ENCODE measurements around the gene GAS7.

Gene GAS7

DNA sequence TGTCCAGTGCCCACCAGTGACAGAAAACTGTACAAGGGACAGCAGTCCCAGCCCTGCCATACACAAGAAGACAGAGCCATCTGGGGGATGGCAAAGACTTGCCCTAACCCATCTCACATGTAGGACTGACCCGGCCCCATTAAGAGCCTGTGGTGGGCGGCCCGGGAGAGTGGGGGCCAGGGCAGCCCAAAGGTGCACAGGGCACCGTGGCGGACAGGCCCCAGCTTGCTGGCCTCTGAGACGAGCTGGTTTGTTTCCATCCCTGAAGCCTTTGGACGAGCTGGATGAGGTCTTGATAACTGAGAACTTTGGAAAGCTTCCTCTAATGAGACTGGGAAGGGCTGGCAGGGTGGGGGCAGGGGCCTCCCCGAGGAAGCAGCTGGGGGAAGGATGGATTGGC is 282.3 kb downstream of the GAS7 start:
- H3K36me3 ChIP-seq: no peaks in the 10 kb centered on the region
- peak overlapping the region; percentile 100 for H3K27ac ChIP-seq
- H3K27me3 ChIP-seq (ENCODE audit: insufficient read depth, low read depth, severe bottlenecking): no peaks in the 10 kb centered on the region
- no peak overlapping the region for H3K4me3 ChIP-seq (ENCODE audit: low read depth, low read length)
- TF ChIP-seq, protein P1, sequence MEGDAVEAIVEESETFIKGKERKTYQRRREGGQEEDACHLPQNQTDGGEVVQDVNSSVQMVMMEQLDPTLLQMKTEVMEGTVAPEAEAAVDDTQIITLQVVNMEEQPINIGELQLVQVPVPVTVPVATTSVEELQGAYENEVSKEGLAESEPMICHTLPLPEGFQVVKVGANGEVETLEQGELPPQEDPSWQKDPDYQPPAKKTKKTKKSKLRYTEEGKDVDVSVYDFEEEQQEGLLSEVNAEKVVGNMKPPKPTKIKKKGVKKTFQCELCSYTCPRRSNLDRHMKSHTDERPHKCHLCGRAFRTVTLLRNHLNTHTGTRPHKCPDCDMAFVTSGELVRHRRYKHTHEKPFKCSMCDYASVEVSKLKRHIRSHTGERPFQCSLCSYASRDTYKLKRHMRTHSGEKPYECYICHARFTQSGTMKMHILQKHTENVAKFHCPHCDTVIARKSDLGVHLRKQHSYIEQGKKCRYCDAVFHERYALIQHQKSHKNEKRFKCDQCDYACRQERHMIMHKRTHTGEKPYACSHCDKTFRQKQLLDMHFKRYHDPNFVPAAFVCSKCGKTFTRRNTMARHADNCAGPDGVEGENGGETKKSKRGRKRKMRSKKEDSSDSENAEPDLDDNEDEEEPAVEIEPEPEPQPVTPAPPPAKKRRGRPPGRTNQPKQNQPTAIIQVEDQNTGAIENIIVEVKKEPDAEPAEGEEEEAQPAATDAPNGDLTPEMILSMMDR (IDR thresholded peaks at IDR 0.05; ENCODE audit: low read depth, low read length): no peak
- DNase-seq: no peak
- H3K9me3 ChIP-seq (ENCODE audit: severe bottlenecking): no peaks in the 10 kb centered on the region

DNA sequence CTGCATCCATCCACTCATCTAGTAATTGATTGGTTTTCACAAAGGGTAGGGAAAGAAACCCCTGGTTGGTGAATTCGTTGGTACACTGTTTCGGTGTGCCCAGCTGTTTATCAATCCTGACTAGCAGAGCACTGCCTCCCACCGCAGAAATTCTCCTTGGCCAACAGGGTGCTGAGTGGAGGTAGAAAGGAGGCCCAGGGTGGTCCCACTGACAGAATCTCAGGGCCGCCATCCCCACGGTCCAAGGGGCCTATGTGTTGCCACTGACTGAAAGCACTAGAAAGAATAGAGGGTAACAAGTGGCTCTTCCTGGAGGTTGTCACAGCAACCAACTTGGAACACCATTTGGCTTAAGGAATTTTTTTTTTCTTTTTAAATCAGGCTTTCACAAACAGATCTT is 284.9 kb downstream of the GAS7 start:
- H3K4me3 ChIP-seq (ENCODE audit: low read depth, low read length): no peak overlapping the region
- no peaks in the 10 kb centered on the region for H3K36me3 ChIP-seq
- TF ChIP-seq, protein P1 (IDR thresholded peaks at IDR 0.05; ENCODE audit: low read depth, low read length): no peak
- peaks cover 5% of the 10 kb centered on the region for H3K9me3 ChIP-seq (ENCODE audit: severe bottlenecking)
- H3K27ac ChIP-seq: no peak overlapping the region; the same call in 1 of the 2 replicates
- H3K27me3 ChIP-seq (ENCODE audit: insufficient read depth, low read depth, severe bottlenecking): no peaks in the 10 kb centered on the region
- no peak for DNase-seq

DNA sequence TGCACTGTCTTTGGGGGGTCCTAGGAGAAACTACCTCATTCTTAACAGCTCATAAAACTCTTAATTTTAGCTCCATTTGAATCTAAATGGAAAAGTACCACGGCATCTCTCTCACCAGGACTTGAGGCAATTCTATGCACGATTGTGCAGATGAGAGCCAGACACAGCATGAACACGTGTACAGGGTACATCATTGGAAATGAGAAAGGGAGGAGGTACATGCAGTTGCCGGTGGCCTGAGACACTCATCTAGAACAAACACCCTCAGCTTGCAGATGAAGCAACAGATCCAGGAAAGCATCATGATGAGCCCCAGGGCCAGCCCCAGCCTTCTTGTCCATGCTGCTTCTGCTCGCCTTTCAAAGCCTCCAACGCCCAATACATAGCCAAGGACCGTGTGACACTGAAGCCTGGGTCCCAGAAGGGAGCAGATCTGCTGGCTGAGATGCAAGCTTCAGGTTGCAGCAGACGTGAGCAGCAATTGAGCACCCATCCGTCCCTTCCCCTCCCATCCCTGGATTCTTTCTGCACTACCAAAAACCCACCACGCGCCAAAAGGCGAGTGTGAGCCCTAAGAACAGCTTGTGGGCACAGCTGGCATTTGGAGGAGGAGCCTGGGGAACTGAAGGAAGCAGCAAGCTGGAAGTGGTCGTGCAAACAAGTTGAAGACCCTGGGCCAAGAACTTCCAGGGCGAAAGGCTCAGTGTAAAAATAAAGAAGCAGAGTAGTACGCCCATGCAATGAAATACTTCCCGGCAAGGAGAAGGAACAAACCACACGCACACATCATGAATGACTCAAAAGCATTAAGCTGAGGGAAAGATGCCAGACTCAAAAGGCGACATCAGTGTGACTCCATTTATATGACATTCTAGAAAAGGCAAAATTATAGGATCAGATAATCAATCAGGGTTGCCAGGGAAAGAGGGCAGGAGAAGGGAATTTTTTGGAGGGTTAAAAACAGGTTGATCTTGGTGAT is 286.0 kb downstream of the GAS7 start:
- H3K27me3 ChIP-seq (ENCODE audit: insufficient read depth, low read depth, severe bottlenecking): no peaks in the 10 kb centered on the region
- H3K9me3 ChIP-seq (ENCODE audit: severe bottlenecking): peaks cover 5% of the 10 kb centered on the region
- no peak overlapping the region for H3K4me3 ChIP-seq (ENCODE audit: low read depth, low read length)
- no peaks in the 10 kb centered on the region for H3K36me3 ChIP-seq
- H3K27ac ChIP-seq: no peak overlapping the region
- TF ChIP-seq, protein P1 (IDR thresholded peaks at IDR 0.05; ENCODE audit: low read depth, low read length): no peak
- DNase-seq: no peak

DNA sequence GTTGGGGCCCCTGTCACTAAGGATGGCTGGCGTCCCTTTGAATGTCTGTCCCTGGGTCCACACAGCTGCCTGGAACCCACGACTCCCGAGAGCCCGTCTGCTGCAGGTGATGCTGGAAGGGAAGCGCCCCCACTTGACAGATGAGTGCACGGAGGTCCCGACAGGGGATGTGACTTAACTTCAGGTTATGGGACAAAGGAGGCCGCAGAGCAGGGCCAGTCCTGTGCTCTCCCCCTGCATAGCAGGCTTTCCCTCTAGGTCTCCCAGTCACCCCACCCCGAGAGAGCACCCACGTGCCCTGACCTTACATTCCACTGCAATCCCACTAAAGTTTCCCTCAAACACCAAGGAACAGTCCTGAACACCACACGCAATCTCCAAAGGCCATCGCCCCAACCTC is 287.3 kb downstream of the GAS7 start:
- no peaks in the 10 kb centered on the region for H3K27me3 ChIP-seq (ENCODE audit: insufficient read depth, low read depth, severe bottlenecking)
- no peak overlapping the region for H3K4me3 ChIP-seq (ENCODE audit: low read depth, low read length)
- TF ChIP-seq, protein P1 (IDR thresholded peaks at IDR 0.05; ENCODE audit: low read depth, low read length): no peak
- H3K36me3 ChIP-seq: no peaks in the 10 kb centered on the region
- DNase-seq: no peak
- H3K9me3 ChIP-seq (ENCODE audit: severe bottlenecking): peaks cover 5% of the 10 kb centered on the region
- no peak overlapping the region for H3K27ac ChIP-seq

DNA sequence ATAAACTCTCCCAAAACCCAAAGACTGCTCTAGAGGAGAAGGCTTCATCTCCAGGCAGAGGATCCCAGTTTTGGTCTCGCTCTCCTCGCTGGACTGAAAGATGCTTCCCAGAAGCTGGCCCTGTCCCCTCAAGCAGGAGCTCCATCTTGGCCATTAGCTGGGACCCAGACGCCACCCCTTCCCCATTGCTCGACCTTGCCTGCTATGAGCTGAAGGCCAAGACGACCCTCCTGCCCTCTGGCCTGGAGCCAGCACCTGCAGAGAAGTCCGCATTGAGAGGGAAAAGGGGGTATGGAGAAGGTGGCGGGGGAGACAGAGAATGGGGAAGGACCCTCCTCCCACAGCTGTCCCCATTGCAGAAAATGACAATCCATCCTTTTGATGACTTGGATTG is 289.8 kb downstream of the GAS7 start:
- no peak overlapping the region for H3K4me3 ChIP-seq (ENCODE audit: low read depth, low read length)
- H3K9me3 ChIP-seq (ENCODE audit: severe bottlenecking): peaks cover 5% of the 10 kb centered on the region
- H3K27ac ChIP-seq: peak overlapping the region; percentile 83; the same call in 1 of the 2 replicates
- no peak for DNase-seq
- peaks cover 6% of the 10 kb centered on the region for H3K36me3 ChIP-seq
- TF ChIP-seq, protein P1 (IDR thresholded peaks at IDR 0.05; ENCODE audit: low read depth, low read length): no peak
- H3K27me3 ChIP-seq (ENCODE audit: insufficient read depth, low read depth, severe bottlenecking): no peaks in the 10 kb centered on the region
